WI38 (cell line): ENCODE measurements around the gene TSTD2.

Experiments
- H3K4me3 ChIP-seq: 2 replicates; pipeline ENCODE4 v1.5.1; 2011; ENCODE audit warnings: low read depth, mild to moderate bottlenecking, control low read depth, low read length
- TF ChIP-seq, protein P1 (sequence below): IDR thresholded peaks from 2 replicates; pipeline ENCODE4 v1.5.1; 2012; ENCODE audit warnings: low read depth, mild to moderate bottlenecking, control low read depth, low read length

Gene TSTD2

DNA sequence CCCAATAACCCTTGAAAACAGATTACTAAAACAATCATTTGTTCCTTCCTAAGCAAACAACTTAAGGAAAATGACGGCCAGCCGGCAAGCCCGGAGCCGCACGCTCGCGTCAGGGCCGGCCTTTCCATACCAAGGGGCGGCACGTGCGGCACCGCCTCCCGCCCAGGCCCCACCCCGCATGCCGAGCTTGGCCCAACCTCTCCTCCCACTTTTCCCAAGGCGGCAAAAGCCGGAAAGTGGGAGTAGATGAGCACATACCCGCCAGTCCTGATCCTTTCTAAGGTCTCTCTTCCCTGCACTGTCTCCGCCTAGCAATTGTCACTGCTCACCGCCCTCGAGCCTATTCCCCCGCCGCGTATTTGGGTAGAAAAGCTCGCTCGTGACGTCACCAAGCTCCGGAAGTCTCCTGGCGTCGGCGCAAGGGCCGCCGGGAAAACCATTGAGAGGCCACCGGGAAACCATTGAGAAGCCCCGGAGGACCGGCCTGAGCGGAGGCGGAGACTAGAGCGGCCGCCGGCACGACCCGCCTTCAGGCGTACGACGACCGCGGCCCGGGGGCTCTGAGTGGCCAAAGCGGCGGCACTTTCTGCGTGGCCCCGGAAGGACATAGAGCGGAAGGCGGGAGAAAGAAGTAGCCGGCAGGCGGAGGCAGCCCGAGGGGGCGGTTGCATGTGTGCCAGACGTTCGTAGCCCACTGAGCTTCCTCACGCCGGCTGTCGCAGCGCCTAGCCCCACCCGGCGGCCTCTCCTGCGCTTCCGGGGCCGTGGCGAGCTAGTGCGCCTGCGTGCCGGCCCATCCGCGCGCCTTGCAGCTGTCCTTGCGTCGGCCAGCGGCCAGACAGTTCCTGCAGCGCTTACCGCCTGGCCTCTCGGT lies at the start of gene TSTD2, which contains the start of gene NCBP1:
TSTD2 (minus strand) TSS at position 384 of the 874 bp plus-strand sequence. CDS start 5,806 bp downstream, outside the sequence.
NCBP1 (plus strand) TSS at position 837 of the 874 bp plus-strand sequence. CDS start 61 bp downstream, outside the sequence.
- peak within 1 kb of the TSS; percentile 99 for H3K4me3 ChIP-seq
- TF ChIP-seq, protein P1, sequence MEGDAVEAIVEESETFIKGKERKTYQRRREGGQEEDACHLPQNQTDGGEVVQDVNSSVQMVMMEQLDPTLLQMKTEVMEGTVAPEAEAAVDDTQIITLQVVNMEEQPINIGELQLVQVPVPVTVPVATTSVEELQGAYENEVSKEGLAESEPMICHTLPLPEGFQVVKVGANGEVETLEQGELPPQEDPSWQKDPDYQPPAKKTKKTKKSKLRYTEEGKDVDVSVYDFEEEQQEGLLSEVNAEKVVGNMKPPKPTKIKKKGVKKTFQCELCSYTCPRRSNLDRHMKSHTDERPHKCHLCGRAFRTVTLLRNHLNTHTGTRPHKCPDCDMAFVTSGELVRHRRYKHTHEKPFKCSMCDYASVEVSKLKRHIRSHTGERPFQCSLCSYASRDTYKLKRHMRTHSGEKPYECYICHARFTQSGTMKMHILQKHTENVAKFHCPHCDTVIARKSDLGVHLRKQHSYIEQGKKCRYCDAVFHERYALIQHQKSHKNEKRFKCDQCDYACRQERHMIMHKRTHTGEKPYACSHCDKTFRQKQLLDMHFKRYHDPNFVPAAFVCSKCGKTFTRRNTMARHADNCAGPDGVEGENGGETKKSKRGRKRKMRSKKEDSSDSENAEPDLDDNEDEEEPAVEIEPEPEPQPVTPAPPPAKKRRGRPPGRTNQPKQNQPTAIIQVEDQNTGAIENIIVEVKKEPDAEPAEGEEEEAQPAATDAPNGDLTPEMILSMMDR = no peak

DNA sequence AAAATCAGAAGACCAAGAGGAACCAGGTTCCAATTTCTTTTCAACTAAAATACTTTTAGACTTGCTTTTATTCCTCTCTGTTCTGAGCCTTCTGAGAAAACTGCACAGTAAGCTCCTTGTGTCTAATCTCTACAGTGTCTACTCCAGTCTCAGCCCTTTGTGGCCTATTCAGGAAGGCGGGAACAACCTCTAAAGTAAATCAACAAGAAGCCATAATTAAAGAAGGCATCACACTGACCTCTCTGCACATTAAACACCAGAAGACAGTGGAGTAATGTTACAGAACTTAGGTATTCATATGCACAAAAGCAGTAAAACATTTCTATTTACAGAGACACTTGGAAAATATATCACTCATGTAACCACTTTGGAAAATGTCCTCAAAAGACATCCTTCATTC lies 49.1 kb upstream of the TSTD2 start:
- H3K4me3 ChIP-seq = no peak overlapping the region
- TF ChIP-seq, protein P1 = no peak

DNA sequence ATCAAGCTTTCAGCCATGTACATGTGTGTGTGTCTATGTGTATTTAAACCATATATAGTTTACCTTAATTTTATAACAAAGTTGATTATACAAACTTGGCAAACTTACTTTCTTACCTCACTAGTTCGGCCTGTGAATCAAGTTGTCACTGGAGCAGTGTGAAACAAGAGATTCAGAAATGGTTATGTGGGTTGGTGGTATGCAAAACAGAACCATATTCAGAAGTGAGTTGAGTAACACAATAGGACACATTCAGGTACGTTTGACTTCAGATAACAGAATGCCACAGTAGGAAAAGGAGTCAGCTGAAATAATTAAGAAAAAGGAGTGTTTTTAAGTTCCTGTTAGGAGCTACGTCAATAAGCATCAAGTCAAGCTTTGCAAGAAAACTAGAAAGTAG lies 42.5 kb upstream of the TSTD2 start:
- no peak overlapping the region for H3K4me3 ChIP-seq
- TF ChIP-seq, protein P1 = no peak

DNA sequence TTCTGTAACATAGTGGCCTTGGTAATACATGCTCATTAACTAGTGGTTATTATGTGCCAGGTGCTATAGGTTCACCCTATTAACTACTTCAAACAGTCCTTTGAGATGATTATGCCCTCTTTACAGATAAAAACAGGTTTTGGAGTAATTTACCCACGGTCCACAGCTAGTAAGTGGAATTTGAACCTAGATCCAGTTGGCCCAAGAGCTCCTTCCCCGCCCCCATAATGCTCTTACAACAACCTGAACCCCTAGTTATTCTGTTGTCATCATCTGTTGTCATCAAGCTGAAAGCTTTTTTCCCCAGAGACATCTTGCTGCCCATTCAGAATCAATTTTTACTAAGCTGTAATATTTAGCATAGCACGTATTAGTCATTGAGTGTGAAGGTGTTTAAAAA lies 40.8 kb upstream of the TSTD2 start:
- H3K4me3 ChIP-seq = no peak overlapping the region
- TF ChIP-seq, protein P1 = no peak

DNA sequence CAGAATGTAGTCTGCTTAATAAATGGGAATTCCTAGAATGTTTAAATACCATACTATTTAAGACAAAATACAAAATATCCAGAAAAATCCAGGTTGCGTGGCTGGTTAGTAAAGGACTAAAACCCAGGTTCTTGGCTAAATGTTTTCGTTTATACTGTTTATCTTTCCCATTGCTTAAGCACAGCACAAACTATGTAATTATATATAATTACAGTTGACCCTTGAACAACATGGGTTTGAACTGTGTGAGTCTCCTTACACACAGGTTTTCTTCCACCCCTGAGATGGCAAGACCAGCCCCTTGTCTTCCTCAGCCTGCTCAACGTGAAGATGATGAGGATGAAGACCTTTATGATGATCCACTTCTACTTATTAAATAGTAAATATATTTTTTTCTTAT lies 39.2 kb upstream of the TSTD2 start:
- no peak overlapping the region for H3K4me3 ChIP-seq
- TF ChIP-seq, protein P1 = no peak

DNA sequence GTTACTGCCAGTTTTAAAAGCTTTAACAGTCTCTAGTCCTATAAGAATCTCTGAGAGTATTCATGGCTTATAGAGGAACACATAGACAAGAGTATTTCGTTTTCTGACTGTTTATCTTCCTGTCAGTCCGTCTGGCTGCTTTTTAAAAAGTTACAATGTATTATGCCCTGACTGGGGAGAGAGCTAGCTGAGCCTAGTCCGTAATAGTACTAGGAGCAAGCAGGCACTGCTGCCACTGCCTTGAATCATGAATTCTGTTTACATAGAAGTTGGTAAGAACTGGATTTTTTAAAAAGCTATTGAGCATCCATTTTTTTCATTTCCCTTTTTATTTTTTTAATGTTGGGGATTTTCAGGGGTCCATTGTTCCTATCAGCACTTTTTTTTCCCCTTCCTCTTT lies 37.4 kb upstream of the TSTD2 start:
- H3K4me3 ChIP-seq = no peak overlapping the region
- TF ChIP-seq, protein P1 = no peak

DNA sequence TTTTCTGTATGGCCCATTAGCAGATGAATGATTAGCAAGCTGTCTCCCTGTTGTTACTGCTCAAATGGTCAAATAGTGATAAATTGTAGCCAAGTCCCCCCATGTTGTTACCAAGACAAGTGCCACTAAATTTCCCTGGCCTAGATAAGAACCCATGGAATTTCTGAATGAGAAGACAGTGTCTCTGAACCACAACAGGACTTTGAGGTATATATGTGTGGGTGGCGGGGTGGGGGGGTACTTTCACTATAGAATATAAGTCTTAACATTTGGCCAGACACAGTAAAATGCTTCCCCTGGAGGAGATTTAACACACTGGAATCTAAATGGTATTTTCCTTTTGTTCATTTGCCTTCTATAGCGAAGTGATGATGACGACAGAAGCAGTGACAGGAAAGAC lies 35.3 kb upstream of the TSTD2 start:
- H3K4me3 ChIP-seq = no peak overlapping the region
- TF ChIP-seq, protein P1 = no peak
